Peyer's patch (tissue), 4 donors: ENCODE data around the gene HDAC4.

ENCODE experiments used
- POLR2A ChIP-seq, 2 donors: fragments of 450-650 bp; IDR thresholded peaks; one replicate each; pipeline ENCODE4 v1.5.1; 2017; ENCODE audit warnings: antibody characterized with exemption in 2 of 2, mild to moderate bottlenecking in 2 of 2, moderate library complexity in 2 of 2
- TF ChIP-seq, protein P1 (sequence below), 6 experiments: fragments of 450-650 bp in 4 of 6; fragments of 200-600 bp in 2 of 6; sonication (generic) in 1 of 6; IDR thresholded peaks; one replicate each; pipeline ENCODE4 v1.5.1; 2017 to 2019; ENCODE audit warnings: antibody characterized with exemption in 6 of 6, mild to moderate bottlenecking in 3 of 6, moderate library complexity in 1 of 6

DNA sequence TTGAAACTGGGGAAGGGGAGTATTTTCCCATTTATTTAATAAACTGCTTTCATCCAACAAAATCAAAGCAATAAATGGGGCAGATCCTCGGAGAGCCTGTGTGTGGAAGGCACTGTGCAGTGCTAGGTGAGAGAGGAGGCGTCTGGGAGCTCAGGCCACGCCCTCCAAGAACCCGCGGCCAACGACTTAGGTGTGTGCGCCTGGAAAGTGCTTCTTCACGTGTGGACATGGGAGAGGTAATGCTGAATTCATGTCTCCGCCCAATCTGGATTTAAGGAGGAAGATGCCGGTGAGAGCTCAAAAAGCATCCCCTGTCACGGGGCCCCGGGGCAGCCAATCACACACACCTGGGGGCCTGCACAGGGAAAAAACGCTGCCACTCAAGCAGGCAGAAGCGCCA is 77.4 kb downstream of the HDAC4 start:
- TF ChIP-seq, protein P1, sequence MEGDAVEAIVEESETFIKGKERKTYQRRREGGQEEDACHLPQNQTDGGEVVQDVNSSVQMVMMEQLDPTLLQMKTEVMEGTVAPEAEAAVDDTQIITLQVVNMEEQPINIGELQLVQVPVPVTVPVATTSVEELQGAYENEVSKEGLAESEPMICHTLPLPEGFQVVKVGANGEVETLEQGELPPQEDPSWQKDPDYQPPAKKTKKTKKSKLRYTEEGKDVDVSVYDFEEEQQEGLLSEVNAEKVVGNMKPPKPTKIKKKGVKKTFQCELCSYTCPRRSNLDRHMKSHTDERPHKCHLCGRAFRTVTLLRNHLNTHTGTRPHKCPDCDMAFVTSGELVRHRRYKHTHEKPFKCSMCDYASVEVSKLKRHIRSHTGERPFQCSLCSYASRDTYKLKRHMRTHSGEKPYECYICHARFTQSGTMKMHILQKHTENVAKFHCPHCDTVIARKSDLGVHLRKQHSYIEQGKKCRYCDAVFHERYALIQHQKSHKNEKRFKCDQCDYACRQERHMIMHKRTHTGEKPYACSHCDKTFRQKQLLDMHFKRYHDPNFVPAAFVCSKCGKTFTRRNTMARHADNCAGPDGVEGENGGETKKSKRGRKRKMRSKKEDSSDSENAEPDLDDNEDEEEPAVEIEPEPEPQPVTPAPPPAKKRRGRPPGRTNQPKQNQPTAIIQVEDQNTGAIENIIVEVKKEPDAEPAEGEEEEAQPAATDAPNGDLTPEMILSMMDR (IDR thresholded peaks at IDR 0.05): no peak
- no peak for TF ChIP-seq POLR2A (IDR thresholded peaks at IDR 0.05)
